HG02973 (cell line): ENCODE results near the gene HCFC1.

Source experiments
- ATAC-seq: cut with Tn5 transposase; IDR thresholded peaks from one replicate; pipeline ENCODE4 v1.9.1; 2021; ENCODE audit warnings: moderate library complexity; ENCODE audit not compliant: unreplicated experiment

HCFC1 gene

DNA sequence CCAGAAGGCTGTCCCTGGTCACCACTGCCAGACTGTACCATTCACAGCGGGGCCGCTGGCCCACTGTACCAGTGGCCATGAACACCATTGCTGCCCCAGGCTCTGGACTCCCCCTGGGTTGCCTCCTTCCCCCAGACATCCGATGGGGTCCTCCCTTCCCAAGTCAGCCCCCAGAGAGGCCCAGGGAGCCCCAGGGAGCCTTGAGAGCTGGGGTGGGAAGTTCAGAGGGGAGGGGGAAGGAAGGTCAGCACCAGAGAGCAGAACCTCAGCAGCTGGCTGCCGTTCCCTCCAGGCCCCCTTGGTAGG lies 45.1 kb downstream of the HCFC1 start:
- ATAC-seq = no peak

DNA sequence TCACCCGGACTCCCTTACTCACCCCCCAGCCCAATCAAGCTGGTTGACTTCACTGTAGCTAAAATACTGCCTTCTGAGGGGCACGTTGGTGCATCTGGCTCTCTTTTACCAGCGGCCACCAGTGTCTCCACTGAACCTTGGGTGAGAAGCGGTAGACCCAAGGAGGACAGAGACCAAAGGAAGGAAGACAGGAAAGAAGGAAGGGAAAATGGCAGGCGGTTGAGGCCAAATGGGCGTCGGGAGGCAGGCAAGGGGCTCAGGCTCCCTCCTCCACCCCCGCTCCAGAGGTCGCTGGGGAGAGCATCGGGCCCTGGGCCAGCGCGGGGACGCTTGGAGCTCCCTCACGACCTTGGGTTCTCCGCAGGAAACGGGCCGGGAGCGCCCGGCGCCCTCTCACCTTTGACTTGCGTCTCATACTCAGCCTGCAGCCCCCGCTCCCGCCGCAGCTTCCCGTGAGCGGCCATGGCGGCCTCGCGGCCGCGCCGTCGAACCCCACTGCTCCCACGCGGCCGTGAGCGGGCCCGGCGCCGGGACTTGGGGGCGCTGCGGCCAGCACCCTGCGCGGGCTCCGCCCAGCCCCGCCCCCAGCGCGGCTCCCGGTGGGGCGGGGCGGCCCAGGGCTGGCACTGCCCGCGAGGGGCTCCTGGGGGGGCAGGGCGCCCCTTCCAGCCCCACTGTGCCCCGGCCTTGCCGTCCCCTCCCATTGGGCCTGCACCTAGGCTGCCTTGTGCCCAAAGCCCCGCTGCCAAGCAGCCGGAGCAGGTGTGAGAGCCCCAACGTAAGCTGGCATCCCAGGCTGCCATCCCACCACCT lies 45.7 kb downstream of the HCFC1 start, which contains the start of gene ARHGAP4:
TSS of gene ARHGAP4 (minus strand) at position 526 of the 813 bp plus-strand sequence. CDS start at position 464, 62 bp downstream.
- no peak for ATAC-seq

DNA sequence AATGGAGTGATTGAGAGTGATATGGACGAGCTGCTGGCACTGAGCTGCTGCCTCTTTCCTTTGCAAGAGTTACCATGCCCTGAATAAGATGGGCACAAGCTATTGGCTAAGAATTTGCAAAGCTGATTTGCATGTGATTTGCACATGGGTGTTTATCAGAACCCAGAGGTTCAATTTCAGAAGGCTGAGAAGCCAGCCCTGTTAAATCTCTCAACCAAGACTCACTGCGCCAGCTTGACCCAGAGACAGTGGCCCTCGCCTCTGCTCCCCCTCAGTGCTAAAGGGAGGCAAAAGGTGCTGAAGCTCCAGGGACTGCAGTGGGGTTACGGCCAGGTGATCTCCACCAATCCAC lies 46.3 kb downstream of the HCFC1 start:
- no peak for ATAC-seq

DNA sequence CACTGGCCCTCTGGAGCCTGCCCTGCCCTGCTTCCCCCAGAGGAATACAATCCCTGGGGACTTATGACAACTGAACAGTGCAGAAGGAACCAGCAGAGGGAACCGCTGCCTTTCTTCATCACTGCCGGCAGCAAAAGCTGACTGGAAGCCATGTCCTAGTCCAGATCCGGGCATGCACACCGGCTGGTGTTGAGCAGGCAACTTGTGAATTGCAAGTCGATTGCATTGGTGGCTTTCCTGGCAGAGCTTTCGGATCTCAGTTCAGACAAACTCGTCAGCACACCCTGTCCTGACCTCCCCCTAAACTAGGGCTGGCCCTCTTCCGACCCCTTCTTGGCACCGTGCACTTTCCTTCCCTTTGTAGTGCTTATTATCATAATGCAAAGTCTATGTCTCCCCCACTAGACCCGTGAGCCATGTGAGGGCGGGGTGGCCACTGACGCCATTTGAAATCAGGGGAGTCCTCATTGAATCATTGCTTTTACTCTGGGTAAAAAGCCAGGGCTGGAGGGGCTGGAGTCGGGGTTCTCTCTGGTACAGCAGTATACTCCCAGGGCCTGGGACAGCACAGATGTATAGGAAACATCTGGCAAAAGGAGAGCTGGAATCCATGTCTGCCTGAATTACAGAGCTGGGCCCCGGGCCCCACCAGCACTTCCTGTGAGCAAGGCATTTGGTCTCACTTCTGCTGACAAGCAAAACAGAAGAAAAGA lies 47.3 kb downstream of the HCFC1 start:
- ATAC-seq = no peak

DNA sequence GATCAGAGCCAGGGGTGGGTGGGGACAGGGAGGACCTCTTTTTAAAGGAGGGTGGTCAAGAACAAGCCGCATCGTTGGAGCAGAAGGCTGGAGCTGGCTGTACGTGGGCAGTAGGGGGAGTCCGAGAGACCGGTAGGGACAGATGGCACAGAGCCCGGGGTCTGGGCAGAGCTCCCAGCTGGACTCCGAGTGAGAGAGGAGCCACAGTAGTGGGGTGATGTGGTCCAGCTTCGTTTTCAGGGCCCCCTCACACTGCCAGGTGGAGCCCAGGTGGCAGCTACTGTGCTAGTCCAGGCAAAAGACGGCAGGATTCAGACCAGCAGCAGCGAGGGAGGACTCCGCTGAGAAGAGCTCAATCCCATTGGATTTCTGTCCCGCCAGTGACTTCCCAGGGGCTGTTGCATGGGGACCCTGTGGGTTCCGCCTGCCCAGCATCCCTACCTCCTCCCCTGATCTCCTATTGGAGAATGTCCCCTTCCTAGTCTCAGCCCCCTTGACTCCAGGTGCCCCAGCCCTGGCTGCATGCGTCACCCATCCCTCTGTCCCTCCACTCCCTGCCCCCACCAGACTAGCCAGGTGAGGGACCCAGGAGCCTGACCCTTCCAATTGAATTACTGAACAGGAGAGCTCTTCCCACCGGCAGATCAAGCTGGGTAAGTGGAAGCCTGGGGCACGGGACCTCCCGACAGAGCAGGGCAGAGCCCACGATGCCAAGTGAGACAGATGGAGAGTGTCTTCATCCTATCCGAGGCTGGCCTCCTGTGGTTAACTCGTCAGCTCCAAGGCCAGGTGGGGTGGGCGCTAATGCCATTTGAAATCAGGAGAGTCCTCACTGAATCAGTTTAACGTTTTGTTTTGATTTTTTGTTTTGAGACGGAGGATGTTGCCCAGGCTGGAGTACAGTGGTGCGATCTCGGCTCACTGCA lies 48.4 kb downstream of the HCFC1 start:
- ATAC-seq = no peak

DNA sequence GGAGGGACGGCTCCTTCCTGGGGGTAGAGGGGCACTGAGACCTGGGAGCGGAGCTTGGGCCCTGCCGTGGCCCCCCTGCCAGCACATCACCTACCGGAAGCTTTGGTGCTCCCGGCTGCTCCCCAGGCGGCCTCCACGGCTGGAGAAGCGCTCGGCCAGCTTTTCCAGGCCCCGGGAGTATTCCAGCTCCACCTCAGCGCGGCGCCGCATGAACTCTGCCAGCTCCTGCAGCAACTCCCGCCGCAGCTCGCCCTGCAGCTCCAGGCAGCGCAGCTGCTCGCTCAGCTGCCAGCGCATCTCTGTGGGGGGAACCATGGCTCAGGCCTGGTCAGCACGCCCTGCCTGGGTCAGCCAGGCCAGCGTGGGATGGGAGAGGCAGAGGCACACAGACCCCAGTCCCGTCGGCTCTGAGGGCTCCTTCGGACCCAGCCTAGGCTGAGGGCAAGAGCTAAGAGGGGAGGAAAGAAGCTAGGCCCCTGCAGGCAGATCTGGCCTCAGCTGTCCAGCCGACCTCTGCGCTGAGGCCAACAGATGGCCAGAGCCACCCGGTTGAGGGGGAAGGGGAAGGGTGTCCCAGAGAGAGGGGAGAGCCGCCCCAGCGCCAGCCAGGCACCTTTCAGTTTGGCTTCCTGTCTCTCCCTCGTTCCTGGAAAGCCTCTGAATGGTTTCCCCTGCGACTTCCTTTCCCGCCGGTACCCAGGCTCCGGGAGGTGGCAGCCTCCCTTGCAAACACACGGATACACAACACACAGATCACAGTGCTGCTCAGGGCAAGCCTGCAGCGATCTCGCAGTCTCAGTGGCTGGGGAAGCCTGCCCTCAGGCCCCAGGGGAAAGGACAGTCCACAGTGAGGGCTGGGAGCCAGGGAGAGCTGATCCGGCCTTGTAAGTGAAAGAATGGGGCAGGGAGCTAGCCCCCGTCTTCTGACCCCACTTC lies 49.8 kb downstream of the HCFC1 start:
- ATAC-seq = no peak

DNA sequence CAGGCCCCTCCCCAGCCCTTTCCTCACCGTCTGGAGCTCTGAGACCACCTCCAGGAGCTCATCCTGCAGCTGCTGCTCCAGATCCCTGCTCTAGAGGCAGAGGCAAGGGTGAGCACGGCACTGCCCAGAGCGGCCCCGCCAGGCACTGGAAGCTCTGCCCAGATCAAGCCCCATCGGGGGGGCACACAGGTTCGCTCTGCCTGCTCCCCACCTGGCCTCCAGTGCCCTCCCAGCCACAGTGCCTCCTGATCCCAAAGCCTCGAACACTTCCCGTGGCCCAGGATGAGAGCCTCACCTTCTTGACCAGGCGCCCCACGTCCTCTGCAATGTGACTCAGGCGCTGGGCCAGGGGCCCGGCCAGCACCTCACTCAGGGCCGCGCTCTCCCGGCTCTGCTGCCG lies 50.5 kb downstream of the HCFC1 start:
- ATAC-seq = no peak

DNA sequence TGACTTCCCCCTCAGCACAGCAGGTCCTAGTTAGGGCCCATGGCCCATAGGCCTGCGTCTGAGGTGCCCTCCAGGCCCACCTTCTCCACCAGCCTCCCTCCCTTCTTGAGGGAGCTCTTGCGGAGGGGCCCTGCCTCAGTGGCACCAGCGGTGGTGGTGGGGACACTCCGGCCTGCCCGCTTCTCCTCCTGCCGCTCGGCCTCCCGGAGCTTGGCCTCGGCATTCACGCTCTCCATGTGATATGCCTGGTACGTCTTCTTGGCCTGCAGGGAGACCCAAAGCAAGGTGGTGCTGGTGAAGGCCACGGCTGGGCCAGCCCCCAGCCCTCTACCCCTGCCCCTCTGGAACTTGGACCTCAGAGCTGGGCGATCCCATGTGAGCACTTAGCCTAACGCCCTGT lies 51.1 kb downstream of the HCFC1 start:
- no peak for ATAC-seq

DNA sequence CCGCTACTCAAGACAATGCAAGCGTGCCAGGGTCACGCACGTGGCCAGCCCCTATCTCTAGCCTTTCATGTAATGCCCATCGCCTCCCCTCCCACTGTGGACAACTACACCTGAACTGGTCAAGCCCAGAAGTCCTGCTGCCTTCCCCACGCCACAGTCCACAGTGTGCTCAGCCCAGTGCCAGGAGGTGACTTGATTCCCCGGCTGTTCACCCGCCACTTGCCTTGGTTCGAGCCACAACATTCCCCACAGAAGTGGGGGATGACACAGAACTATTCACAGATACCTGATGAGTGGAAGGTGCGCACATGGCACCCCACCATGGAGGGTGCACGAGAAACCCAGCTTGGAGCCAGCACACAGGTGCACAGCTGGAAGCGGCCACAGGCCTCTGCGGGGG lies 52.3 kb downstream of the HCFC1 start:
- no peak for ATAC-seq

DNA sequence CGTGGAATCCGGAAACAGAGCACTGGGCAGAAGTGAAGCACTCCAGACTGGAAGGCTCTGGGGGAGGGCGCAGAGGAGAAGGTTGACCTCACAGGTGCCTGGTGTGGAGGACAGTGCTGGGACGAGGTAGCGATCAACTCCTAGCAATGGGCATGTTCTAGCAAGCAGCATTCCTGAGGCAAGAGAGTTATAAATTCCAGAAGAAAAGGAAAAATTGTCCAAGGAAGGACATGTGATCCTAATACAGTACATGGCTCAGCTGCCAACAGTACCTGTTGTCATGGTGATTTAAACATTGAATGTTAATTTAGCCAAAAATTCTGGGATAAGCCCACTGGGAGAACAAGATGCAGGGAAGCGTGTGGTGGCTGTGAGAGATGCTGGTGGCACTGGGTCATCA lies 53.7 kb downstream of the HCFC1 start:
- ATAC-seq = no peak

DNA sequence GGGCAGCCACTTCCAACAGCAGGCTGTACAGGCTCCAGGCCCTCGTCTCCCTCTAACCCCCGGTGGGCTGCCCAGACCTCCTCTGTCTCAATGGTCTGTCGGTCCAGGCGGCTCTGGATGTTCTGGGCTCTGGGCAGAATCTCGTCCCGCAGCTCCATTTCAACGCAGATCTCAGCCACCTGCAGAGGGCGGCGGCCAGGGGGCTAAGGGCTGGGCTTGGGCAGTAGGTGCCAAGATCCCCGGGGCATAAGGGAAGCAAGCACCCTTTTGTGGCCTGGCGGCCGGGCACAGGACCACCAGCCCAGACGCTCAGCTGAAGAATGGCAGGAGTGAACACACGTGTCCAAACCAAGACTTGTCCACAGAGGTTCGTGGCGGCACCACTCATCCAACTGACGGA lies 57.9 kb downstream of the HCFC1 start:
- ATAC-seq = no peak

DNA sequence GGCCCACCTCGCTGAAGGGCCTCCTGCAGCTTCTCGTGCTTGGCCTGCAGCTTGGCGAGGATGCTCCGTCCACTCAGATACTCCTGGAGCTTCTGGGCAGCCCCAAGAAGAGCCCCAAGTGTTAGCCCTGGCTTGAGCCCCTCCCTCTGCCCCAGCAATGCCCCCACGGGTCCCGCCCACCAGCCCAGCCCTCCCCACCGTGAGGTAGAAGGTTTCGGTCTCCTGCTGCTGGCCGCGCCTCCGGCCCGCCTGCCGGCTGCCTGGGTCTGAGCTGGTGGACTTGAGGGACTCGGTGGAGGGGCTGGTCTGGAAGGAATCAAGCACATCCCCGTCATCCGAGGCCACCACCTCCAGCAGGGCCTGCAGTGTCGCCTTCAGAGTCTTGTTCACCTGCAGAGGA lies 58.4 kb downstream of the HCFC1 start:
- ATAC-seq = no peak

DNA sequence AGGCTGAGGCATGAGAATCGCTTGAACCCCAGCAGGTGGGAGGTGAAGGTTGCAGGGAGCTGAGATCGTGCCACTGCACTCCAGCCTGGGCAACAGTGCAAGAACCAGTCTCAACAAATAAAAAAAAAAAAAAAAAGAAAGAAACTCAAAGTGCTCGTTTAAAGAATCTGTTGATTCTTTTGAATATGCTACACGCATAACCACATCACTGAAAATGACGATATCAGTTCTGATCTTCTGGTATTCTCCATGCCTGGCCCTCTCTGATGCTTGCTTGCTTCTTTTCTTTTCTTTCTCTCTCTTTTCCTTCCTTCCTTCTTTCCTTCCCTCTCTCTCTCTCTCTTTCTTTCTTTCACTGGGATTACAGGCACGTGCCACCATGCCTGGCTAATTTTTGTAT lies 59.8 kb downstream of the HCFC1 start:
- no peak for ATAC-seq

DNA sequence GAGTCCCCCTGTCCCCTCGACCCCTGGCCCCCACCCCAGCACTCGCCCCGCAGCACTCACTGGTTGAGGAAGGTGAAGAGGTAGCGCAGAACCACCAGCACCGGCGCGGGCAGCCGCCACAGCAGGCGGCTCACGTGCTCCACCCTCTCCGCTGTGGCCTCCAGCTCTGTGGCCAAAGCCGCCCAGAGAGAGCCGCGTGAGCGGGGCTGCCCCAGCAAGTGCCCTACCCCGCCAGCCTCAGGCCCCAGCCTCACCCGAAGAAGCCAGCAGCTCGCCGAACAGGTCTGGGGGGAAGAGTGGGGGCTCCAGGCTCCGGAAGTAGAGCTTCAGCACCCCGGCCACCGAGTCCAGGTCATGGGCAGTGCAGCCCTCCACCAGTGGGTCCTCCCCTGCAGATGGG lies 61.2 kb downstream of the HCFC1 start:
- ATAC-seq = no peak

DNA sequence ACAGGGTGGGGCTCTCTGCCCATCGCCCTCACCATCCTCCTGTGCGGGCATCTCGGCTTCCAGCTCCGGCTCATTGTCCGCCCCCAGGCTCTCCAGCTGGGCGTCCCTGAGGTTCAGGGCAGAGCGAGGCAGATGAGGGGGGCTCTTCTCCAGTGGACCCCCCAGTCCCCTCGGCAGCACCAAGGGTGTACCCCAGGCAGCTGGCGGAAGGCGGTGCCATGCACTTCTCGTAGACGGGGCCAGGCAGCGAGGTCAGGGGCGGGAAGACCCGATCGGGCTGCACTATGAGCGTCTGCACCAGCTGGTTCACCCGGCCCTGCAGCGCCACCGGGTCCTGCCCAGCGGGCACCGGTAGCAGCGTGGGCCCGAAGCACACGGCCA lies 61.6 kb downstream of the HCFC1 start:
- no peak for ATAC-seq

DNA sequence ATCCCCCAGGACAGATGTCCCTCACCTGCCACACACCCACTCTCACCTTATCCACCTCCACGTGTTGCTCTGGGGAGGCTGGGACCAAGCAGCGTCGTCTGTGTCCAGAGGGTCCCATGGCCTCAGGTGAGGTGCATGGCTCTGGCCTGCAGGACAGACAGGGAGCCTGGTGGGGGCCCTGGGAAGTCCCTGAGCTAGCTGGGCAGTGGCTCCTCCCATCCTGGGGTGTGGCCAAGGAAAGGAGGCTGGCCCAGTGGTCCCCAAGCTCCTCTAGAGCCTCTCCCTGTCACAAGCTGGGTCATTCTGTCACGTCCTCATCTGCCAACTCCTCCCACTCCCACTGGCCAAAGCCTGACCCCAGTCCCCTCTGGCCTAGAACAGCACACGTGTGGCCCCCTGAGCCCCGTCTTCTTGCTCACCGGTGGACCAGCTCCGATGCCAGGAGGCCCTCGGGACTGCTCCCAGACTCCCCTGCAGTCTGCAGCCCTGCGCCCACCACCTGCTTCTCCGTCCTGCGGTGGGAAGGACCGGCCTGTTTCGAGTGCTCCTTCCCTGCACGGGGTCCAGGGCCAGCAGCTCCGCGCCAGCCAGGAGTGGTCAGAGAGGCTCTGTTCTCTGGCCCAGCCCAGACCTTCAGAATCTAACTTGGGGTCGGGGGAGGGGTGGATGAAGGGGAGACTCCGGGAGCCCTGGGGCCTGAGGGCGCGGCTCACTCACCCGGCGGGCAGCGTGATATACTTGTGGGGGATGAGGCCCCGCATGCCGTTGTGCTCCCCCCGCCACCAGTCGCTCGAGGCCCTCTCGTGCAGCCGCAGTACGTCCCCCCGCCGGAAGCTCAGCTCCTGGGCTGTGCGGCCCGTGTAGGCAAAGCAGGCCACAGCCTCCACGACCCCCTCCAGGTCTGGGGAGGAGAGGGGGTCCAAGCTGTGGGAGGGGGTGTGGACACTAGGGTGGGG lies 62.3 kb downstream of the HCFC1 start:
- ATAC-seq = no peak

DNA sequence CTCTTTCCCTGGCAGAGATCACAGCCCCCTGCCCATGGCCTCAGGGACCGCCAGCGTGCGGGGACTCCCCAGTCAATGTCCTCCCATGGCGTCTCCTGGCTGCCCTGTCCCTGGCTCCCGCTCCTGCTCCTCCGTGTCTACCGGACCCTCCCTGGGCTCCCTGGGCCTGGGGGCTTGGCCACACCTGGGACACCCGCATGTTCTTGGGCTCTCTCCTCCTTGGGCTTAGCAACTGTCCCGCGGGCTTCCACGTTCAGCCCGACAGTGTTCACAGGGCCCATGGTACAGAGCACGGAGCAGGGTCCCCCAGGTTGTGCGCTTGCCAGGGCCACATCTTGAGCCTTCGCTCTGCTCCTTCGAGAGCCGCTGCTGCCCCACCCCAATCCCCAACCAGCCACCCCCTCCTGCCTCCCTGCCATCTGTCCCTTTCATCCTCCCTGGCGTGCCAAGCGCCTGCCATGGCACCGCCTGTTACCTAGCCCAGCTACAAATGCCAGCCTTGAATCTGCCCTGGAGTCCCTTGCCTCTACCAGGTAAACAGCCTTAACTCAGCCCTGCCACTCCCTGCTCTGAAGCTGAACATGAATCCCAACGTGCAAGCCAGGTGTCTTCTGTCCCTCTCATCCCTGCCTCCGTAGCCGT lies 63.3 kb downstream of the HCFC1 start:
- ATAC-seq = no peak

DNA sequence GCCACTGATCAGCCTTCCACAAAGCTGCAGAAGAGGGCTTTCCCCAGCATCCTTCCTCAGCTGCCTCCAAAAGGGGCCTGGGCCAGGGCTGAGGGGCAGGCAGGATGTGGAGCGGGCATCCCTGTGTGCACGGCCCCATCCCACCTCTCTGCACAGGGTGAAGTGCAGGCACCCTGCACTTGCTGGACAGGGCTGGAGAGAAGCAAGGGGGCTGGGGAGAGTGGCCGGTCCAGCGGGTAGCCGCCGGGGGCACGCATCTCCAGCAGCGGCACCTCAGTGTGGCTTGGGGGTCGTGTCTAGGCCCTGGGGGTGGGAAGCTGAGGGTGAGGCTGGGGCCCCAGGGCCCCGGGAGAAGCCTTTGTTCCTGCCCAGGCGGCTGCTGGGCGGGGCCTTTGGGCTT lies 64.2 kb downstream of the HCFC1 start:
- no peak for ATAC-seq
